Left lung (tissue), 10 donors: ENCODE data around the gene SLC38A2. TPM values are rescaled to one million over a fixed set of nuclear protein-coding genes. Genes with fewer than 3 reads are reported as not detected.

Experiments used
- ATAC-seq: fragments of 200-7000 bp; cut with Tn5 transposase; one replicate; pipeline ENCODE4 v1.9.1; 2020; ENCODE audit warnings: moderate library complexity
- DNase-seq, 4 donors: peaks; one replicate each; pipeline ENCODE4 v3.0.0-alpha.2; 2013 to 2020
- H3K27ac ChIP-seq, 2 donors: fragments of 200-600 bp; sonication (generic) in 1 of 2; one replicate each; pipeline versions ENCODE4 v1.5.0 to v1.8.0; 2020 to 2021
- H3K27me3 ChIP-seq, 2 donors: fragments of 200-600 bp; sonication (generic) in 1 of 2; one replicate each; pipeline versions ENCODE4 v1.5.0 to v1.8.0; 2020 to 2021
- H3K36me3 ChIP-seq, 2 donors: fragments of 200-600 bp; sonication (generic) in 1 of 2; one replicate each; pipeline versions ENCODE4 v1.5.0 to v1.8.0; 2020 to 2021
- H3K4me1 ChIP-seq, 2 donors: fragments of 200-600 bp; one replicate each; pipeline ENCODE4 v1.8.0; 2021
- H3K4me3 ChIP-seq, 2 donors: fragments of 200-600 bp; sonication (generic) in 1 of 2; one replicate each; pipeline versions ENCODE4 v1.5.0 to v1.8.0; 2020 to 2021; ENCODE audit warnings: mild to moderate bottlenecking in 1 of 2
- H3K9me3 ChIP-seq, 2 donors: fragments of 200-600 bp; sonication (generic) in 1 of 2; one replicate each; pipeline versions ENCODE4 v1.5.0 to v1.8.0; 2020 to 2021
- CTCF ChIP-seq, 2 donors: fragments of 200-600 bp; sonication (generic) in 1 of 2; IDR thresholded peaks; one replicate each; pipeline versions ENCODE4 v1.5.0 to v1.8.0; 2021; ENCODE audit warnings: antibody characterized with exemption in 2 of 2
- intact Hi-C, 2 donors: fragments of 100-400 bp; cut with DNase I; formaldehyde crosslinking; loops; one replicate each; pipeline versions ENCODE4 v1.11.2 to v1.14.2; 2022
- polyA plus RNA-seq, 6 donors: library from polyadenylated mRNA; unstranded; fragments of 120-200 nt; gene quantifications; one replicate each; pipeline ENCODE4 v1.2.1, GENCODE V29; 2013; ENCODE audit not compliant: insufficient read length in 6 of 6
- total RNA-seq, 2 donors: library from RNA; stranded (reverse); fragmentation: NEBNext Ultra II Directional; extraction: Animal tissue kit (Norgen Biotek cat#: 25700); gene quantifications; one replicate each; pipeline ENCODE4 v1.2.1, GENCODE V29; 2021
- donor health status: DM: no; HTN: yes; CAD: no.
- donor health status: DM: no; HTN: no; CAD: no.

The SLC38A2 gene
- total and polyA plus RNA-seq, 8 donors: 154 to 270 (median 183) TPM

- Histone ChIP-seq H3K9me3 (no peaks in the 10 kb centered on the region), H3K36me3 (peaks cover 0 to 98% of the 10 kb centered on the region in 2 donors), H3K27ac (no peak overlapping the region), H3K4me3 (no peak overlapping the region), H3K27me3 (no peaks in the 10 kb centered on the region), H3K4me1 (peaks cover 36 to 67% of the 10 kb centered on the region in 2 donors)
- DNase-seq (no peak), ATAC-seq (no peak)
- no peak for TF ChIP-seq CTCF (IDR thresholded peaks at IDR 0.05)
- intact Hi-C loops: no loop called here
Observed at GRCh38 chr12:46362895-46363581, 9.5 kb downstream of the SLC38A2 start.

- Histone ChIP-seq H3K36me3 (peaks cover 0 to 84% of the 10 kb centered on the region in 2 donors), H3K4me1 (peaks cover 23 to 53% of the 10 kb centered on the region in 2 donors), H3K9me3 (no peaks in the 10 kb centered on the region), H3K27me3 (no peaks in the 10 kb centered on the region), H3K27ac (no peak overlapping the region), H3K4me3 (no peak overlapping the region)
- intact Hi-C loops: no loop called here
- TF ChIP-seq CTCF (IDR thresholded peaks at IDR 0.05): no peak
- ATAC-seq (no peak), DNase-seq (no peak)
Observed at GRCh38 chr12:46361667-46362034, 10.9 kb downstream of the SLC38A2 start.

GRCh38 chr12:46360908-46361666, 11.5 kb downstream of the SLC38A2 start:
- no peak for ATAC-seq
- no peaks in the 10 kb centered on the region for H3K9me3 ChIP-seq
- no peak for DNase-seq
- H3K4me1 ChIP-seq: peaks cover 17 to 47% of the 10 kb centered on the region in 2 donors
- TF ChIP-seq CTCF (IDR thresholded peaks at IDR 0.05): no peak
- H3K36me3 ChIP-seq: peaks cover 0 to 79% of the 10 kb centered on the region in 2 donors
- no peaks in the 10 kb centered on the region for H3K27me3 ChIP-seq
- no peak overlapping the region for H3K27ac ChIP-seq
- H3K4me3 ChIP-seq: no peak overlapping the region
- intact Hi-C loops: no loop called here

- H3K4me1 ChIP-seq: peaks cover 10 to 40% of the 10 kb centered on the region in 2 donors
- no peaks in the 10 kb centered on the region for H3K9me3 ChIP-seq
- intact Hi-C loops: no loop called here
- H3K27me3 ChIP-seq: no peaks in the 10 kb centered on the region
- ATAC-seq: no peak
- no peak for TF ChIP-seq CTCF (IDR thresholded peaks at IDR 0.05)
- H3K27ac ChIP-seq: no peak overlapping the region
- H3K36me3 ChIP-seq: peaks cover 0 to 71% of the 10 kb centered on the region in 2 donors
- DNase-seq: no peak
- H3K4me3 ChIP-seq: no peak overlapping the region
Observed at GRCh38 chr12:46360370-46360769, 12.2 kb downstream of the SLC38A2 start.

- H3K36me3 ChIP-seq: peaks cover 0 to 65% of the 10 kb centered on the region in 2 donors
- peaks cover 6 to 34% of the 10 kb centered on the region in 2 donors for H3K4me1 ChIP-seq
- DNase-seq (no peak), ATAC-seq (no peak)
- no peaks in the 10 kb centered on the region for H3K27me3 ChIP-seq
- no peak for TF ChIP-seq CTCF (IDR thresholded peaks at IDR 0.05)
- H3K4me3 ChIP-seq: no peak overlapping the region
- no peak overlapping the region for H3K27ac ChIP-seq
- intact Hi-C loops: no loop called here
- H3K9me3 ChIP-seq: no peaks in the 10 kb centered on the region
Observed at GRCh38 chr12:46359667-46360280, 12.8 kb downstream of the SLC38A2 start.
